GM12878 (cell line): ENCODE measurements around the gene U2AF2. TPM values are rescaled to one million over a fixed set of nuclear protein-coding genes. Genes with fewer than 3 reads are reported as not detected.

ENCODE experiments used
- CHD4 ChIP-seq: fragments of 200-600 bp; sonication (generic); IDR thresholded peaks from 2 replicates; pipeline ENCODE4 v1.6.1; 2016; ENCODE audit warnings: mild to moderate bottlenecking
- EED ChIP-seq: sonication (generic); IDR thresholded peaks from 2 replicates; pipeline ENCODE4 v1.6.1; 2016; ENCODE audit warnings: antibody characterized with exemption, low read depth
- EP300 ChIP-seq, 2 experiments: fragments of 150-350 bp in 1 of 2; IDR thresholded peaks; 2 replicates each; pipeline ENCODE4 v1.6.1; 2011 to 2012; ENCODE audit warnings: low read depth in 2 of 2, low read length in 2 of 2, borderline replicate concordance in 1 of 2, improper control_type of control experiment in 1 of 2, inconsistent platforms in 1 of 2; ENCODE audit not compliant: control insufficient read depth in 1 of 2
- ESRRA ChIP-seq: IDR thresholded peaks from 2 replicates; pipeline ENCODE4 v1.6.1; 2012; ENCODE audit warnings: mild to moderate bottlenecking, low read length, improper control_type of control experiment
- FOXM1 ChIP-seq: IDR thresholded peaks from 2 replicates; pipeline ENCODE4 v1.6.1; 2012; ENCODE audit warnings: low read depth, mild to moderate bottlenecking, inconsistent platforms, low read length, moderate library complexity
- GATAD2B ChIP-seq: fragments of 450-650 bp; conservative IDR thresholded peaks from 2 replicates; pipeline ENCODE4 v1.6.1; 2017; ENCODE audit warnings: low read depth, mild to moderate bottlenecking, moderate library complexity
- IRF4 ChIP-seq: IDR thresholded peaks from 2 replicates; pipeline ENCODE4 v1.6.1; 2011; ENCODE audit warnings: low read depth, low read length
- LARP7 ChIP-seq: fragments of 450-650 bp; IDR thresholded peaks from 2 replicates; pipeline ENCODE4 v1.6.1; 2017; ENCODE audit warnings: mild to moderate bottlenecking
- MAX ChIP-seq: IDR thresholded peaks from 2 replicates; pipeline ENCODE4 v1.6.1; 2012; ENCODE audit warnings: low read depth, low read length, improper control_type of control experiment
- NFXL1 ChIP-seq: fragments of 450-650 bp; IDR thresholded peaks from 2 replicates; pipeline ENCODE4 v1.6.1; 2017; ENCODE audit warnings: antibody characterized with exemption, mild to moderate bottlenecking, borderline replicate concordance
- NR2C1 ChIP-seq: fragments of 450-650 bp; IDR thresholded peaks from 2 replicates; pipeline ENCODE4 v1.6.1; 2017; ENCODE audit warnings: antibody characterized with exemption, mild to moderate bottlenecking, moderate library complexity
- NR2C2 ChIP-seq: IDR thresholded peaks from 2 replicates; pipeline ENCODE4 v1.6.1; 2011; ENCODE audit warnings: borderline replicate concordance, low read depth; ENCODE audit not compliant: control insufficient read depth, insufficient read length
- NR2F1 ChIP-seq: fragments of 450-650 bp; conservative IDR thresholded peaks from 2 replicates; pipeline ENCODE4 v1.6.1; 2017; ENCODE audit warnings: mild to moderate bottlenecking
- POU2F2 ChIP-seq: IDR thresholded peaks from 3 replicates; pipeline ENCODE4 v1.6.1; 2011; ENCODE audit warnings: low read depth, mild to moderate bottlenecking, low read length, borderline replicate concordance
- RAD21 ChIP-seq: IDR thresholded peaks from 2 replicates; pipeline ENCODE4 v1.6.1; 2011; ENCODE audit warnings: mild to moderate bottlenecking, low read depth, low read length, moderate library complexity; ENCODE audit not compliant: insufficient read depth
- RFX5 ChIP-seq: IDR thresholded peaks from 2 replicates; pipeline ENCODE4 v1.6.1; 2011; ENCODE audit warnings: low read depth, low read length, improper control_type of control experiment
- SKIL ChIP-seq: fragments of 450-650 bp; IDR thresholded peaks from 2 replicates; pipeline ENCODE4 v1.6.1; 2017; ENCODE audit warnings: mild to moderate bottlenecking, low read depth, inconsistent platforms; ENCODE audit not compliant: poor library complexity, severe bottlenecking
- SMAD5 ChIP-seq: IDR thresholded peaks from 2 replicates; pipeline ENCODE4 v1.6.1; 2016; ENCODE audit warnings: antibody characterized with exemption, low read depth
- SP1 ChIP-seq: IDR thresholded peaks from one replicate; pipeline ENCODE4 v1.6.1; 2011; ENCODE audit warnings: low read depth, low read length
- ZBTB33 ChIP-seq: fragments of 450-650 bp; IDR thresholded peaks from 2 replicates; pipeline ENCODE4 v1.6.1; 2017; ENCODE audit warnings: mild to moderate bottlenecking
- ZBTB40 ChIP-seq: fragments of 450-650 bp; IDR thresholded peaks from 2 replicates; pipeline ENCODE4 v1.6.1; 2016; ENCODE audit warnings: mild to moderate bottlenecking, moderate library complexity, borderline replicate concordance
- ZNF274 ChIP-seq: IDR thresholded peaks from one replicate; pipeline ENCODE4 v1.8.0; 2011; ENCODE audit not compliant: insufficient read length, insufficient read depth
- ZSCAN29 ChIP-seq: fragments of 450-650 bp; IDR thresholded peaks from 2 replicates; pipeline ENCODE4 v1.6.1; 2017; ENCODE audit warnings: mild to moderate bottlenecking, moderate library complexity
- polyA plus RNA-seq, 11 experiments: library from polyadenylated mRNA; depleted of rRNA in 4 of 11; unstranded in 6 of 11; stranded (reverse) in 5 of 11; fragments of >200 nt; fragmentation: Nextera tagmentation in 4 of 11; fragmentation: Illumina TruSeq in 1 of 11; extraction: Ambion mirVana in 4 of 11; extraction: Trizol in 1 of 11; gene quantifications; 1 replicate in 1 of 11; 2 replicates in 10 of 11; pipeline versions ENCODE4 v1.2.1 to v1.2.3, GENCODE V29; 2011 to 2016; ENCODE audit warnings: inconsistent platforms in 2 of 11, missing spikeins in 2 of 11, low read depth in 1 of 11
- total RNA-seq, 4 experiments: library from RNA; depleted of rRNA in 3 of 4; stranded (reverse); fragments of >200 nt in 3 of 4; fragmentation: Illumina TruSeq in 1 of 4; extraction: Trizol in 1 of 4; gene quantifications; 2 replicates each; pipeline versions ENCODE4 v1.2.1 to v1.2.3, GENCODE V29; 2013 to 2021

U2AF2 gene
- total and polyA plus RNA-seq, 10 of the 15 experiments (the other 5 are each of a cell fraction or from before 2014, with no cell fraction given): 3.0 to 338 (median 130) TPM

- no peak for TF ChIP-seq EED
- TF ChIP-seq MAX: no peak
- TF ChIP-seq POU2F2: no peak; the same call in 2 of the 3 replicates
- no peak for TF ChIP-seq RFX5
- no peak for TF ChIP-seq EP300 (IDR thresholded peaks at IDR 0.05; ENCODE audit: borderline replicate concordance in 1 of 2, control insufficient read depth in 1 of 2, low read depth in 2 of 2, low read length in 2 of 2)
- TF ChIP-seq RAD21: no peak
- no peak for TF ChIP-seq LARP7
- TF ChIP-seq ESRRA: no peak
- no peak for TF ChIP-seq SMAD5
- TF ChIP-seq FOXM1: no peak
- no peak for TF ChIP-seq ZBTB33
- peak; percentile 43; the same call in 1 of the 2 replicates for TF ChIP-seq NR2C1
- TF ChIP-seq SKIL: no peak
- TF ChIP-seq IRF4: no peak
- TF ChIP-seq NR2C2: no peak
- TF ChIP-seq NFXL1: no peak
- no peak; the same call in 1 of the 2 replicates for TF ChIP-seq GATAD2B
- no peak for TF ChIP-seq CHD4
- no peak for TF ChIP-seq ZNF274
- TF ChIP-seq ZSCAN29: no peak
- TF ChIP-seq SP1: no peak
- 0 out of 2 replicates have a peak, but pooled peaks have one; percentile 22 for TF ChIP-seq NR2F1
- no peak for TF ChIP-seq ZBTB40
These were observed 14.0 kb upstream of the U2AF2 start, which contains the start of gene ZNF580 (continued) for GRCh38 chr19:55640577-55641425.
